Limb (tissue), 2 donors: ENCODE data around the gene ZCCHC18.

Experiments
- DNase-seq, 2 donors: peaks; one replicate each; pipeline ENCODE4 v3.0.0-alpha.2; 2016; ENCODE audit errors: extremely low spot score in 2 of 2

The ZCCHC18 gene

GRCh38 chrX:104130808-104131207 is 18.5 kb downstream of the ZCCHC18 start:
- no peak for DNase-seq

GRCh38 chrX:104134583-104135261 is 22.4 kb downstream of the ZCCHC18 start:
- no peak for DNase-seq

- no peak for DNase-seq
These were observed 23.4 kb downstream of the ZCCHC18 start for GRCh38 chrX:104135677-104136076.

GRCh38 chrX:104136241-104137019 is 24.1 kb downstream of the ZCCHC18 start:
- peak; percentile 74 to 80 for DNase-seq

- DNase-seq: no peak
These were observed 25.2 kb downstream of the ZCCHC18 start for GRCh38 chrX:104137496-104137895.

- DNase-seq: no peak
These were observed 28.9 kb downstream of the ZCCHC18 start for GRCh38 chrX:104141087-104141760.

GRCh38 chrX:104151037-104151436 is 38.7 kb downstream of the ZCCHC18 start:
- DNase-seq: no peak

GRCh38 chrX:104156630-104157529 is 44.6 kb downstream of the ZCCHC18 start, which contains the start of gene SLC25A53:
Gene SLC25A53 (minus strand): TSS chrX:104157009. CDS start chrX:104105257, 51,752 bp downstream.
- DNase-seq: peak; percentile 80 to 86
